Measurements from ENCODE around the gene CHST7. TPM values are rescaled to one million over a fixed set of nuclear protein-coding genes. Genes with fewer than 3 reads are reported as not detected.

Gene CHST7
- total RNA-seq, 2 donors from 2014 or later = 7.0 to 9.9 TPM

GRCh38 chrX:46589977-46590723 lies 16.6 kb downstream of the CHST7 start:
- DNase-seq = peak in 1 of 4 donors; percentile 3
- H3K4me1 ChIP-seq = no peaks in the 10 kb centered on the region
- no peak for ATAC-seq
- intact Hi-C loops (cut with DNase I) = no loop called here
- H3K27me3 ChIP-seq = no peaks in the 10 kb centered on the region
- H3K27ac ChIP-seq = no peak overlapping the region
- 69 to 74% methylated on average over 7 of the region's 7 CpGs for WGBS, 2 donors
- TF ChIP-seq CTCF (IDR thresholded peaks at IDR 0.05) = no peak
- TF ChIP-seq POLR2A (IDR thresholded peaks at IDR 0.05) = no peak
- no peaks in the 10 kb centered on the region for H3K36me3 ChIP-seq (replicated peaks in 1 of 2; ENCODE audit: insufficient read depth in 1 of 2, low read depth in 2 of 2)
- H3K9me3 ChIP-seq = no peaks in the 10 kb centered on the region
- H3K4me3 ChIP-seq = no peak overlapping the region

GRCh38 chrX:46595084-46595483 lies 21.5 kb downstream of the CHST7 start:
- H3K27me3 ChIP-seq = no peaks in the 10 kb centered on the region
- no peak overlapping the region for H3K27ac ChIP-seq
- no peak for TF ChIP-seq POLR2A (IDR thresholded peaks at IDR 0.05)
- TF ChIP-seq CTCF (IDR thresholded peaks at IDR 0.05) = no peak
- DNase-seq (no peak), ATAC-seq (no peak)
- H3K36me3 ChIP-seq (replicated peaks in 1 of 2; ENCODE audit: insufficient read depth in 1 of 2, low read depth in 2 of 2) = no peaks in the 10 kb centered on the region
- intact Hi-C loops (cut with DNase I) = no loop called here
- H3K9me3 ChIP-seq = no peaks in the 10 kb centered on the region
- WGBS, 2 donors = 100% methylated on average over 1 of the region's 1 CpG
- no peaks in the 10 kb centered on the region for H3K4me1 ChIP-seq
- H3K4me3 ChIP-seq = no peak overlapping the region

- H3K36me3 ChIP-seq (replicated peaks in 1 of 2; ENCODE audit: insufficient read depth in 1 of 2, low read depth in 2 of 2) = no peaks in the 10 kb centered on the region
- H3K4me3 ChIP-seq = no peak overlapping the region
- ATAC-seq = no peak
- H3K4me1 ChIP-seq = no peaks in the 10 kb centered on the region
- no peak for DNase-seq
- TF ChIP-seq CTCF (IDR thresholded peaks at IDR 0.05) = no peak
- no peak for TF ChIP-seq POLR2A (IDR thresholded peaks at IDR 0.05)
- H3K27me3 ChIP-seq = no peaks in the 10 kb centered on the region
- H3K27ac ChIP-seq = no peak overlapping the region
- WGBS, 2 donors = 83 to 86% methylated on average over 7 of the region's 8 CpGs
- intact Hi-C loops (cut with DNase I) = no loop called here
- no peaks in the 10 kb centered on the region for H3K9me3 ChIP-seq
Observed at GRCh38 chrX:46597208-46597607, 23.6 kb downstream of the CHST7 start.

GRCh38 chrX:46597771-46598170 lies 24.2 kb downstream of the CHST7 start:
- ATAC-seq (no peak), DNase-seq (no peak)
- TF ChIP-seq POLR2A (IDR thresholded peaks at IDR 0.05) = no peak
- TF ChIP-seq CTCF (IDR thresholded peaks at IDR 0.05) = no peak
- Histone ChIP-seq H3K36me3 (replicated peaks in 1 of 2; ENCODE audit: insufficient read depth in 1 of 2, low read depth in 2 of 2) (no peaks in the 10 kb centered on the region), H3K4me3 (no peak overlapping the region), H3K4me1 (no peaks in the 10 kb centered on the region), H3K9me3 (no peaks in the 10 kb centered on the region), H3K27ac (no peak overlapping the region), H3K27me3 (no peaks in the 10 kb centered on the region)
- WGBS, 2 donors = 61 to 76% methylated on average over 5 of the region's 6 CpGs
- intact Hi-C loops (cut with DNase I) = no loop called here

GRCh38 chrX:46599051-46599560 lies 25.5 kb downstream of the CHST7 start:
- intact Hi-C loops (cut with DNase I) = no loop called here

More at GRCh38 chrX:46599051-46599560, 25.5 kb downstream of the CHST7 start:
- Histone ChIP-seq H3K4me1 (no peaks in the 10 kb centered on the region), H3K4me3 (no peak overlapping the region), H3K36me3 (replicated peaks in 1 of 2; ENCODE audit: insufficient read depth in 1 of 2, low read depth in 2 of 2) (no peaks in the 10 kb centered on the region), H3K27ac (no peak overlapping the region), H3K27me3 (no peaks in the 10 kb centered on the region), H3K9me3 (no peaks in the 10 kb centered on the region)
- no peak for TF ChIP-seq CTCF (IDR thresholded peaks at IDR 0.05)
- TF ChIP-seq POLR2A (IDR thresholded peaks at IDR 0.05) = no peak
- DNase-seq (no peak), ATAC-seq (no peak)
- 0% methylated on average over 1 of the region's 1 CpG for WGBS, 2 donors
